ENCODE measurements around the gene ZNF518A. TPM values are rescaled to one million over a fixed set of nuclear protein-coding genes. Genes with fewer than 3 reads are reported as not detected.
A peak's percentile ranks its signal among the peaks of the same experiment; 100 is the strongest.

Gene ZNF518A
- total and polyA plus RNA-seq, 2 of the 13 experiments (the other 11 are each of a cell fraction or from before 2014, with no cell fraction given), result 21.7 to 37.1 TPM

GRCh38 chr10:96129387-96130325, at the start of gene ZNF518A (continued):
- TF ChIP-seq ARID5B (CRISPR knock-in tag; IDR thresholded peaks at IDR 0.05) (peak; percentile 52), GFI1 (CRISPR knock-in tag; IDR thresholded peaks at IDR 0.05; ENCODE audit: borderline replicate concordance) (peak; percentile 77; the same call in 1 of the 2 replicates), ZNF691 (CRISPR knock-in tag; IDR thresholded peaks at IDR 0.05; ENCODE audit: borderline replicate concordance, low read depth) (peak; percentile 62; the same call in 1 of the 2 replicates), ZNF605 (CRISPR knock-in tag; IDR thresholded peaks at IDR 0.05) (peak; percentile 92; the same call in 1 of the 2 replicates), MED13 (CRISPR knock-in tag; IDR thresholded peaks at IDR 0.05) (0 out of 2 replicates have a peak, but pooled peaks have one; percentile 31), ZNF761 (CRISPR knock-in tag; conservative IDR thresholded peaks at IDR 0.05) (peak; percentile 87; the same call in 1 of the 2 replicates), THAP9 (CRISPR knock-in tag; IDR thresholded peaks at IDR 0.05; ENCODE audit: borderline replicate concordance) (peak; percentile 99), ZSCAN30 (CRISPR knock-in tag; IDR thresholded peaks at IDR 0.05) (peak; percentile 85; the same call in 1 of the 2 replicates), SRSF1 (optimal IDR thresholded peaks at IDR 0.05; ENCODE audit: low read depth, low read length) (peak; percentile 91), BORCS8-MEF2B (CRISPR knock-in tag; IDR thresholded peaks at IDR 0.05) (peak; percentile 58; the same call in 1 of the 2 replicates), HNF4A (CRISPR knock-in tag; IDR thresholded peaks at IDR 0.05) (peak; percentile 53), ZBTB25 (CRISPR knock-in tag; IDR thresholded peaks at IDR 0.05) (peak; percentile 71), HIC2 (CRISPR knock-in tag; IDR thresholded peaks at IDR 0.05; ENCODE audit: low read depth) (no peak), SALL1 (CRISPR knock-in tag; IDR thresholded peaks at IDR 0.05) (peak; percentile 90), SAP130 (CRISPR knock-in tag; IDR thresholded peaks at IDR 0.05; ENCODE audit: low read depth) (peak; percentile 81), MTA1 (CRISPR knock-in tag; IDR thresholded peaks at IDR 0.05; ENCODE audit: borderline replicate concordance) (no peak), REPIN1 (CRISPR knock-in tag; IDR thresholded peaks at IDR 0.05; ENCODE audit: borderline replicate concordance, low read depth) (peak; percentile 62; the same call in 1 of the 2 replicates)
